ENCODE measurements around the gene NIFK.

DNA sequence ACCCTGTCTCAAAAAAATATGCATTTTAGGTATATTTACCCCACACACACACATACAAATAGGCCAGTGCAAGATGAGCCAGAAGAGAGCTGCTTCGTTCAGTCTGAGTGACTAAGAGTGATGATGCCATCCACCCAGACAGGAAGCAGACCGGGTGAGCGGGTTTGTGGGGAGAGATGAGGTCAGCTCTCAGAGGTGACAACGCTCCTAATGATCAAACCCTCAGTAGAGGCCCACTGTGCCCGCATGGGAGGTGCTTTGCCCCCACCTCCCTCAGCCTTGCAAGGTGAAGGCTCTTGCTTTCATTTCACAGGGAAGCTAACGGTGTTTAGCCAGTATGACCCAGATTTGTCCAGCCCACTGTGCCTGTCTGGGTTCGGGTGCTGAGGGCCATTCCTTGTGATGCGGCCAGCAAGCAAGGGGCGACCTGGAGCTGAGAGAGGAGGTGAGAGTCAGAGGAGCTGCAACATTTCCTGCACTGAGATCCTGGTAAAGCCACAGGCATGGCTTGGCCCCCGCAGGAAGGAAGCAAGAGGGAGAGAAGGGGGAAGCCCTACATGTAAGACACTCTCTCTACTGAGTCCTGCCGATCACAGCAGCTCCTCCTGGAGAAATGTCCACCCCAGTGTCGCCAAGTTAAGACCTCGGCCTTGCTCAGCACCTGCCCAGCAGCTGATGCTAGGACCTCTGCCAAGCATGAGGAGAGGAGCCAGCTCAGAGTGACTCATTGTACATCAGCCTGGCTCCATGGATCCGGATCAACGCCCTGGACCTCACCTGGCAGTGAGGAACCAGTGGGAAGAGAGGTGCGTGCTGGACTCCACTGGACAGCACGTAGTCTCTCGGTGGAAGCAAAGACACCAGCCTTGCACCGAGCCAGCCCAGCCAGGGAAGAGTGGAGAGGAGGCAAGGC is 37.0 kb downstream of the NIFK start:
- no peak for TF ChIP-seq POLR2AphosphoS5 (IDR thresholded peaks at IDR 0.05)
- TF ChIP-seq POLR2A (IDR thresholded peaks at IDR 0.05), result no peak
